ENCODE results near the gene PTPRN2. TPM values are rescaled to one million over a fixed set of nuclear protein-coding genes. Genes with fewer than 3 reads are reported as not detected.

Gene PTPRN2
- total and polyA plus RNA-seq, 2 donors from 2014 or later: 4.8 to 6.2 TPM

- no peak overlapping the region for H3K27ac ChIP-seq (ENCODE audit: low read depth in 2 of 2, low read length in 2 of 2)
- DNase-seq: no peak
- intact Hi-C loops (cut with DNase I): no loop called here
- H3K4me3 ChIP-seq (ENCODE audit: low read length in 3 of 3): no peak overlapping the region
- no peak for TF ChIP-seq CTCF (IDR thresholded peaks at IDR 0.05; ENCODE audit: borderline replicate concordance, extremely low read depth, insufficient read depth)
- H3K9me3 ChIP-seq (ENCODE audit: control insufficient read depth in 2 of 3, insufficient read depth in 1 of 3, low read length in 3 of 3): no peaks in the 10 kb centered on the region
- H3K36me3 ChIP-seq (ENCODE audit: control insufficient read depth in 2 of 3, insufficient read depth in 3 of 3, low read length in 3 of 3): no peaks in the 10 kb centered on the region
- no peaks in the 10 kb centered on the region for H3K27me3 ChIP-seq (ENCODE audit: control insufficient read depth, insufficient read depth, low read length)
- no peak overlapping the region for H3K9ac ChIP-seq (ENCODE audit: low read length in 3 of 3)
- FAIRE-seq: no peak
- H3K4me1 ChIP-seq (ENCODE audit: control insufficient read depth in 2 of 3, insufficient read depth in 2 of 3, low read depth in 1 of 3, low read length in 3 of 3): no peaks in the 10 kb centered on the region
These were observed 218.3 kb downstream of the PTPRN2 start for GRCh38 chr7:158369290-158369689.

DNA sequence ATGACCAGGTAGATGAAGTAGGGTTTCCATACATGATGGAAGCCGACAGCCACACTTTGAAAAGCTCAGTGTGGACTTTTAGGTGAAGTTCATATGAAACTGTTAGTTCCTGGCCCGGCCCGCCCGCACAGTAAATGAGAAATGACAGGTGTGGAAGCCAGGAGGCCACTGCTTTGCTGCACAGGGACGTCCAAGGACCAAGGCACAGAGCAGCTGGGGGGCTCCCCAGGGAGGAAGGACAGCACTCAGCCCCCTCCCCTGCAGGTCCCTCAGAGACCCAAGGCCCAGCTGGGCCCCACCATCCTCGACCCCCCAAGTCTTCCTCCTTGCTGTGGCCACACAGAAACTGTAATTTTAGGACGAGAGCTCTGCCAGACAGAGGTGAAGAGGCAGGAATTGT, 219.2 kb downstream of the PTPRN2 start:
- no peak overlapping the region for H3K9ac ChIP-seq (ENCODE audit: low read length in 3 of 3)
- no peaks in the 10 kb centered on the region for H3K9me3 ChIP-seq (ENCODE audit: control insufficient read depth in 2 of 3, insufficient read depth in 1 of 3, low read length in 3 of 3)
- H3K4me1 ChIP-seq (ENCODE audit: control insufficient read depth in 2 of 3, insufficient read depth in 2 of 3, low read depth in 1 of 3, low read length in 3 of 3): no peaks in the 10 kb centered on the region
- intact Hi-C loops (cut with DNase I): no loop called here
- no peaks in the 10 kb centered on the region for H3K36me3 ChIP-seq (ENCODE audit: control insufficient read depth in 2 of 3, insufficient read depth in 3 of 3, low read length in 3 of 3)
- FAIRE-seq: no peak
- H3K27me3 ChIP-seq (ENCODE audit: control insufficient read depth, insufficient read depth, low read length): no peaks in the 10 kb centered on the region
- no peak for TF ChIP-seq CTCF (IDR thresholded peaks at IDR 0.05; ENCODE audit: borderline replicate concordance, extremely low read depth, insufficient read depth)
- DNase-seq: no peak
- no peak overlapping the region for H3K27ac ChIP-seq (ENCODE audit: low read depth in 2 of 2, low read length in 2 of 2)
- H3K4me3 ChIP-seq (ENCODE audit: low read length in 3 of 3): no peak overlapping the region

DNA sequence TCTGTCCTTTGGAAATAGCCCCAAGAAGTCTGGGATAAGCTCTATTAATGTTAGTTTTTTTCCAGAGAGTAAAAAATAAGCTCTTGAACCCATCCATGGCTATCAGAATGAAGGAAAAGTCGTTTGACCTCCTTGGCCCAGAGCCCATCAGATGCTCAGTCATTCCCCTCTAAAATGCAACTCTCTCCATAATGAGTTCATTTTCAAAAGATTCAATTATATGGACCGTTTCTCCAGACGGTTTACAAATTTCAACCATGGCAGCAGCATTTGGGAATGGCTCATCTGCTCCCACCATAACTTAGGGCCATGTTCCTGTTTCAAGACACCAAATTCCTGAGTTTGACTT, 220.0 kb downstream of the PTPRN2 start:
- H3K36me3 ChIP-seq (ENCODE audit: control insufficient read depth in 2 of 3, insufficient read depth in 3 of 3, low read length in 3 of 3): no peaks in the 10 kb centered on the region
- TF ChIP-seq CTCF (IDR thresholded peaks at IDR 0.05; ENCODE audit: borderline replicate concordance, extremely low read depth, insufficient read depth): no peak
- H3K27ac ChIP-seq (ENCODE audit: low read depth in 2 of 2, low read length in 2 of 2): no peak overlapping the region
- DNase-seq (no peak), FAIRE-seq (no peak)
- no peak overlapping the region for H3K4me3 ChIP-seq (ENCODE audit: low read length in 3 of 3)
- H3K9ac ChIP-seq (ENCODE audit: low read length in 3 of 3): no peak overlapping the region
- no peaks in the 10 kb centered on the region for H3K27me3 ChIP-seq (ENCODE audit: control insufficient read depth, insufficient read depth, low read length)
- no peaks in the 10 kb centered on the region for H3K4me1 ChIP-seq (ENCODE audit: control insufficient read depth in 2 of 3, insufficient read depth in 2 of 3, low read depth in 1 of 3, low read length in 3 of 3)
- H3K9me3 ChIP-seq (ENCODE audit: control insufficient read depth in 2 of 3, insufficient read depth in 1 of 3, low read length in 3 of 3): no peaks in the 10 kb centered on the region
- intact Hi-C loops (cut with DNase I): no loop called here

DNA sequence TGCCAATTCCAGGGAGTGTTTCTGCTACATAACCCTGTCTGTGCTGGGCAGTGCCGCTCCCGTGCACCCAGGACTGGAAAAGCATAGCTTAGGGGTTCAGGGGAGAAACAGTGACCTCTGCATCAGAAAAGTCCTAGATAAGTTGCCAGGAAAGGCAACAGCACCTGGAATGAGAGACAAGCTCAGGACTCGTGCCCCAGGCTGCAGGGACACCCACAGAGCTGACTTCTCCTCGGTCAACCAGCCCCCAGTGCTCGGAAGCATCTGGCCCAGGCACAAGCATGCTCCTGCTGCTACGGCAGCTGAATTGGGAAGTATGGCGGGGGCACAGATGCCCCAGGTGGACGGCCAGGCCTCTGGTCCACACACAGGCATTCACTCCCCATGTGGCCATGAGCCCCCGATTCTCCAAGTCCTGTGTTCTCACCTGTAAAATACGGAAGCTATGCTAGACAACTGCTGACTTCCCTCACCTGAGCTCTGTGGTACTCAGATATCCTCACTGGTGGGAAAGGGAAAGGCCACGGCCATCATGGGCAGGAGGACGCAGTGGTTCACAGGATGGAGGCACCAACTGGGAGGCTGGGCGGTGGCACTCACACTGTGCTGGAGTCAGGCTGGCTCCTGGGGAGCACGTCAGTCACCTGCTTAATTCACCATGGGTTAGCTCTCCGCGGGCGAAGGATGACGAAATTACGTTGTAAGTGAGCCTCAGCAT, 220.5 kb downstream of the PTPRN2 start:
- no peak for TF ChIP-seq CTCF (IDR thresholded peaks at IDR 0.05; ENCODE audit: borderline replicate concordance, extremely low read depth, insufficient read depth)
- H3K9ac ChIP-seq (ENCODE audit: low read length in 3 of 3): no peak overlapping the region
- H3K27ac ChIP-seq (ENCODE audit: low read depth in 2 of 2, low read length in 2 of 2): no peak overlapping the region
- DNase-seq (no peak), FAIRE-seq (no peak)
- intact Hi-C loops (cut with DNase I): no loop called here
- H3K4me1 ChIP-seq (ENCODE audit: control insufficient read depth in 2 of 3, insufficient read depth in 2 of 3, low read depth in 1 of 3, low read length in 3 of 3): no peaks in the 10 kb centered on the region
- no peaks in the 10 kb centered on the region for H3K9me3 ChIP-seq (ENCODE audit: control insufficient read depth in 2 of 3, insufficient read depth in 1 of 3, low read length in 3 of 3)
- no peaks in the 10 kb centered on the region for H3K27me3 ChIP-seq (ENCODE audit: control insufficient read depth, insufficient read depth, low read length)
- H3K4me3 ChIP-seq (ENCODE audit: low read length in 3 of 3): no peak overlapping the region
- H3K36me3 ChIP-seq (ENCODE audit: control insufficient read depth in 2 of 3, insufficient read depth in 3 of 3, low read length in 3 of 3): no peaks in the 10 kb centered on the region

All from kidney (tissue), 14 donors.